Glutamatergic neuron (in vitro differentiated cells): ENCODE measurements around the gene FAAP100. TPM values are rescaled to one million over a fixed set of nuclear protein-coding genes. Genes with fewer than 3 reads are reported as not detected.

ENCODE experiments used
- DNase-seq: peaks from one replicate; pipeline ENCODE4 v3.0.0; 2022
- H3K27ac Mint-ChIP-seq: one replicate; pipeline ENCODE4 v1.8.0; 2020; ENCODE audit warnings: mild to moderate bottlenecking, mixed read lengths, inconsistent platforms; ENCODE audit not compliant: unreplicated experiment
- H3K27me3 Mint-ChIP-seq: one replicate; pipeline ENCODE4 v1.8.0; 2020; ENCODE audit warnings: mild to moderate bottlenecking, moderate library complexity, mixed read lengths, inconsistent platforms; ENCODE audit not compliant: unreplicated experiment
- H3K36me3 Mint-ChIP-seq: one replicate; pipeline ENCODE4 v1.8.0; 2020; ENCODE audit warnings: mild to moderate bottlenecking, mixed read lengths, inconsistent platforms; ENCODE audit not compliant: unreplicated experiment
- H3K4me1 Mint-ChIP-seq: one replicate; pipeline ENCODE4 v1.8.0; 2020; ENCODE audit warnings: mild to moderate bottlenecking, low read depth, mixed read lengths, inconsistent platforms; ENCODE audit not compliant: unreplicated experiment
- H3K4me3 Mint-ChIP-seq: one replicate; pipeline ENCODE4 v1.8.0; 2020; ENCODE audit warnings: mild to moderate bottlenecking, mixed read lengths, inconsistent platforms; ENCODE audit not compliant: unreplicated experiment
- H3K9me3 Mint-ChIP-seq: one replicate; pipeline ENCODE4 v1.8.0; 2020; ENCODE audit warnings: mild to moderate bottlenecking, moderate library complexity, mixed read lengths, inconsistent platforms; ENCODE audit not compliant: unreplicated experiment
- total RNA-seq: library from RNA; stranded (reverse); fragmentation: NEBNext Ultra II Directional; extraction: Animal tissue kit (Norgen Biotek cat#: 25700); gene quantifications from one replicate; pipeline ENCODE4 v1.2.1, GENCODE V29; 2021; ENCODE audit not compliant: unreplicated experiment
- TF ChIP-seq, protein P1 (sequence below): fragments of 200-600 bp; sonication (generic); IDR thresholded peaks from one replicate; pipeline ENCODE4 v1.5.0; 2021; ENCODE audit not compliant: partially characterized antibody, unreplicated experiment

The FAAP100 gene
- total RNA-seq, 1 donor from 2014 or later: 56.5 TPM

DNA sequence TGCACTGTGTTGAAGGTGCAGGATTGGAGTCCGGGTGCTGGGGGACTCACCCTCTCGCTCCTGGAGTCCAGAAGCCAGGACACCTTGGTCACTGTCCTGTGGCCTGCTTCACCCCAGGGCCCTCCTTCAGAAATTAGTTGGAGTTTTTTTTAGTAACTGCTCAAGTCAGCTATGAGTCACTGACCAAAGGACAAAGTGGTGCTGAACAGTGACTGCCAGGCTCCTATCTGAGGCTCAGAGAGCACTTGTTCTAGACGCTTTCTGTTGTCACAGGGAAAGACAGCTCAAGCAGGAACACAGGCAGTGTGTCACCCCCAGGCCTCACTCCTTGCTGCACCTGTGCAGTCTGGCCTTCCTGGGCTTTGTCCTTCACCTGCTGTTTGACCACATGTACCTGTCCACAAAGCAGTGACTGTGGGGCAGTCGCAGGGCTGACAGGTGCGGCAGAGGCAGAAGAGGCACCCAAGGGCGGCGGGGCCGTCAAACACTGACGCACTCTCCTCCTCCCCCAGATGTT, 4.1 kb upstream of the FAAP100 start:
- no peak overlapping the region for H3K27ac Mint-ChIP-seq
- peaks cover 14% of the 10 kb centered on the region for H3K27me3 Mint-ChIP-seq
- TF ChIP-seq, protein P1, sequence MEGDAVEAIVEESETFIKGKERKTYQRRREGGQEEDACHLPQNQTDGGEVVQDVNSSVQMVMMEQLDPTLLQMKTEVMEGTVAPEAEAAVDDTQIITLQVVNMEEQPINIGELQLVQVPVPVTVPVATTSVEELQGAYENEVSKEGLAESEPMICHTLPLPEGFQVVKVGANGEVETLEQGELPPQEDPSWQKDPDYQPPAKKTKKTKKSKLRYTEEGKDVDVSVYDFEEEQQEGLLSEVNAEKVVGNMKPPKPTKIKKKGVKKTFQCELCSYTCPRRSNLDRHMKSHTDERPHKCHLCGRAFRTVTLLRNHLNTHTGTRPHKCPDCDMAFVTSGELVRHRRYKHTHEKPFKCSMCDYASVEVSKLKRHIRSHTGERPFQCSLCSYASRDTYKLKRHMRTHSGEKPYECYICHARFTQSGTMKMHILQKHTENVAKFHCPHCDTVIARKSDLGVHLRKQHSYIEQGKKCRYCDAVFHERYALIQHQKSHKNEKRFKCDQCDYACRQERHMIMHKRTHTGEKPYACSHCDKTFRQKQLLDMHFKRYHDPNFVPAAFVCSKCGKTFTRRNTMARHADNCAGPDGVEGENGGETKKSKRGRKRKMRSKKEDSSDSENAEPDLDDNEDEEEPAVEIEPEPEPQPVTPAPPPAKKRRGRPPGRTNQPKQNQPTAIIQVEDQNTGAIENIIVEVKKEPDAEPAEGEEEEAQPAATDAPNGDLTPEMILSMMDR: no peak
- no peak overlapping the region for H3K4me3 Mint-ChIP-seq
- H3K9me3 Mint-ChIP-seq: peaks cover 12% of the 10 kb centered on the region
- no peak for DNase-seq
- peaks cover 10% of the 10 kb centered on the region for H3K4me1 Mint-ChIP-seq
- peaks cover 4% of the 10 kb centered on the region for H3K36me3 Mint-ChIP-seq

DNA sequence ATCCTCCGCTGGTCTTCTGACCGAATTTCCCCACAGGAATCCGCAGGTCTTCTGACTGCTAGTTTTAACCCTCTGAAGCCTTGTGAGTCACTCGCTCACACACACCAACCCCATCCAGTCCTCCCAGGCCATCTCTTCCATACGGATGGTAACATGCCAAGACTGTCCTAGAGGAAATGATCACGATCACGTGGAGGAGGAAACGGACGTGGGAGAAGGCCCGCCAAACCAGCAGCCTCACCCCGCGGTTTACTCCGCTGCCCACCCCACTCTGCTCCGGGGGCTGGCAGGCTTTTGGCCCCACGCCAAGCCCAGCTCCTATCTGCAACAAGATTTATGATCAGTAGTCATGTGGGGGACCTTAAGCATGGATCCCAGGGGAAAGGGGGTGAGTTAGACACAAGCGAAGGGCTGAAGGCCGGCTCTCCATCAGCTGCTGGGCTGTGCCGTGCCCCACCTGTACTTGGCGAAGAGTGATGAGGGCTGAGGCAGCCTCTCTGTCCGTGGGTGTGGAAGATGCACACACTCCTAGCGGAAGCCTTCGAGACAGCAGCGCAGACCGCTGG, 1.5 kb upstream of the FAAP100 start:
- TF ChIP-seq, protein P1: no peak
- H3K4me1 Mint-ChIP-seq: peaks cover 11% of the 10 kb centered on the region
- peak overlapping the region; percentile 22 for H3K27ac Mint-ChIP-seq
- DNase-seq: peak; percentile 20
- peaks cover 18% of the 10 kb centered on the region for H3K27me3 Mint-ChIP-seq
- H3K9me3 Mint-ChIP-seq: peaks cover 17% of the 10 kb centered on the region
- H3K4me3 Mint-ChIP-seq: peak overlapping the region; percentile 83
- H3K36me3 Mint-ChIP-seq: peaks cover 4% of the 10 kb centered on the region

DNA sequence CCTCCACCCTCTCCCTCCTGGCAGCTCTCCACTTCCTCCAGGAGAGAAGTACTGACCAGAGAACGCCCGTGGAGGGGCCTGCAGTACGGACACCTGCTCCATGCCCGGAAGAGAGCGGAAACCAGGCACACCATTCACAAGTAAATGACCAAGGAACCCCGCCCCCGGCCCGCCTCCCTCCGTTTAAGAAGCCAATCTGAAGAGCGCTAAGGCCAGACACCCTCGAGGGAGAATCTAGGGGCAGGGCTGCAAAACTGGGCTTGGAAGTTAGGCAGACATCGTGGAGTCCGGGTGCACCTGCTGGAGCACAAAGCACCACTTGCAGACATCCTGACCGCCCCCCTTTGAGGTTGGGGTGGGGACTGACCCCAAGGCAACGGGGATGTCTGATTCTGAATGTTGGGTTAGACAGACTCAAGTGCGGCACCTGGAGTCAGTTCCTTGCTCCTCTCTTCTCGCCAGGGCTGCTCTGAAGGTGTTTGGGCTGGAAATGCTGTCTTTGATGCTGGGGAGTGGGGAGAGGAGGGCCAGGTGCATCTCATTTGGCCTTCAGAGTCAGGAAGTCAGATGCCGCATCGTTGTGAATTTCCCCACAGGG, 964 bp upstream of the FAAP100 start:
- Mint-ChIP-seq H3K27me3 (peaks cover 18% of the 10 kb centered on the region), H3K36me3 (peaks cover 4% of the 10 kb centered on the region), H3K4me1 (peaks cover 11% of the 10 kb centered on the region), H3K27ac (peak overlapping the region; percentile 22), H3K9me3 (peaks cover 17% of the 10 kb centered on the region), H3K4me3 (peak overlapping the region; percentile 83)
- DNase-seq: peak; percentile 73
- TF ChIP-seq, protein P1: no peak

DNA sequence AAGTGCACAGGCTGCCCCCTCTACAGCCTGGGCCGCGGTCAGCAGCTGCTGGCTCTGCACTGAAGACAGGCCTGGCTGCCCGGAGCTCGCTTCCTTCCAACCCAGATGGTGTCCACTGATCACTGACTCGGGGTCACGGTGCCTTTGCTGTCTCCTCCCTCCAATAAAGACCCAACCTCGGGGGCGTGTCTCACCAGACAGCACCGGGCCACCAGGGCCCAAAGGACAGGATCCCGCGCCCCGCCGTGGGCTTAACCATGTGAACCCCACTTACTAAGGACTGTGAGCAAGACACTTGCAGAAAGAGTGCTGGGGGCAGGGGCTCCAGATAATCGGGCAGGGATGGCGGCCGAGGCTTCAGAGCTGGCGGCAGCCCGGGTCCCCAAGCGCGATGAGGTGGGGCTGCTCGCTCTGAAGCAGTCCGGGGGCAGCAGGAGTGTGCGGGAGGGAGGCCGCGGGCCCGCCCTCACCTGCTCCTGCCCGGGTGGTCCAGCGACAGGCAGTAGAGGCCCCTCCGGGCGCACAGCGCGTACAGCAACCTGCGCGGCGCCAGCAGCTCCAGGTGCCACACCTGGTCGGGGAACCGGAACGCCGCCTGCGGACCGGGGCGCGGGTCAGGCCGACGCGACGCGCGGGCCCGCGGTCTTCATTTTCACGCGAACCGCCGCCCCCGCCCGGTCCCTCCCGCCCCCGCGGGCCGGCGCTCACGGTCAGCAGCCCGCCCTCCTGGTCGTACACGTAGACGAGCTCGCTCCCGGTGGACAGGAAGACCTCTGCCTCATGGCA, 502 bp downstream of the FAAP100 start:
- peak overlapping the region; percentile 92 for H3K4me3 Mint-ChIP-seq
- H3K36me3 Mint-ChIP-seq: no peaks in the 10 kb centered on the region
- peak; percentile 62 for DNase-seq
- H3K27me3 Mint-ChIP-seq: peaks cover 13% of the 10 kb centered on the region
- H3K4me1 Mint-ChIP-seq: peaks cover 10% of the 10 kb centered on the region
- peak overlapping the region; percentile 76 for H3K27ac Mint-ChIP-seq
- H3K9me3 Mint-ChIP-seq: peaks cover 14% of the 10 kb centered on the region
- TF ChIP-seq, protein P1: no peak
